ENCODE results near the gene PGBD5.

PGBD5 gene

DNA sequence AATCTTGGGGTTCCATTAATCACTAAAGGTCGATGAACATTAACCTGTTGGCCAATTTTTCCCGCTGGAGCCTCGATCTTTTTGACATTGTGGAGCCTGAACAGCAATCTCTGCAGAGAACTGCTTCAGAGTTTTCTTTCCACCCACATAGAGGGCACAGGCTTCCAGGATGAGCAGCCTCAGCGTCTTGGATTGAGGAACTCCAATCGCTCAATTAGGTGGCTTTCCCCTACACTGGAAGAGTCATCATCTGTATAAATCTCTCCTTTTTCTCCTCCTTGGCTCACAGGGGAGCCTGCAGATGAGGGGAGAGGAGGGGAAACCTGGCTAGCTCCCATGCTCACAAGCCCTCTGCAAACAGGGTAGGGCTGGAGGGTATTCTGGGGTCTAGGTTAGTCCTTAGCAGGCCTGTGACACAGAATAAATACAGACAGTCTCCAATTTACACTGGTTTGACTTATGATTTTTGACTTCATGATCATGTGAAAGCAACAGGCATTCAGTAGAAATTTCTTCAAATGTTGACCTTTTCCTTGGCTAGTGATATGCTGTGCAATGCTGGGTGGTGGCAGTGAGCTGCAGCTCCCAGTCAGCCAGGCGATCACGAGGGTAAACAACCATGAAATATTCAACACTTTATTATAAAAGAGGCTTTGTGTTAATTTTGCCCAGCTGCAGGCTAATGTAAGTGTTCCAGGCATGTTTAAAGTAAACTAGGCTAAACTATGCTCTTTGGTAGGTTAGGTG, 80.8 kb downstream of the PGBD5 start:
- no peak for DNase-seq

DNA sequence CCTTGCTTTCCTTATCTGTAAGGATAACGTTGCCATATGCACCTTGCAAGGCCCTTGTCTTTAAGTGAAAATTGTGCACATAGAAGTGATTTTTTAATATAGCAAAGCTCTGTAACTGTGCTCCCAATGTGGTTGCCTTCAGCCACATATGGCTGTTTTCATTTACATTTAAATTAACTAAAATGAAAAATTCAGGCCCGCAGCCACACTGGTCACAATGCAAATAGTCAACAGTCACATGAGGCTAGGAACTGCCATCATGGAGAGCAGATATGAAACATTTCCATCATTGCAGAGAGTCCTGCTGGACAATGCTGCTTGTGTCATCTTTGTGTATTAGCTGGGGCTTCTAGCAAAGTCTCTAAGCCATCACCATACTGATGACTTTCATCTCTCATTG, 83.4 kb downstream of the PGBD5 start:
- DNase-seq: no peak

DNA sequence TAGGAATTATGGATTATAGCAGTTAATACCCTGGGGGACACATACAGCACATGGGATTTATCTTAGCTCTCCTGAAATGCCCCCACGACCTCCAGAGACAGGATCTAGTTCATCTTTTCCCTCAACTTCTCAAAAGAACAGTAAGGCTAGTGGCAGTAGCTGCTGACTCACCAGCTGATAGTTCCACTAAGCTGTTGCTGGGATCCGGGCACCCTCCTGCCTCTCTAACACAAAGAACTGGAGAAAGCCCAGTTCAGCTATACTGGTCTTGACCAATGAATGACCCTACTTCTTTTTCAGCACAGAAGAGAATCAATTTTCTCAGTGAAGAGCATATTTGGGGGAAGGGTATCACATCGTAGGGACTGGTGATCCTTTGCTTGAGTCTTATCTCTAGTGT, 84.1 kb downstream of the PGBD5 start:
- DNase-seq: no peak

DNA sequence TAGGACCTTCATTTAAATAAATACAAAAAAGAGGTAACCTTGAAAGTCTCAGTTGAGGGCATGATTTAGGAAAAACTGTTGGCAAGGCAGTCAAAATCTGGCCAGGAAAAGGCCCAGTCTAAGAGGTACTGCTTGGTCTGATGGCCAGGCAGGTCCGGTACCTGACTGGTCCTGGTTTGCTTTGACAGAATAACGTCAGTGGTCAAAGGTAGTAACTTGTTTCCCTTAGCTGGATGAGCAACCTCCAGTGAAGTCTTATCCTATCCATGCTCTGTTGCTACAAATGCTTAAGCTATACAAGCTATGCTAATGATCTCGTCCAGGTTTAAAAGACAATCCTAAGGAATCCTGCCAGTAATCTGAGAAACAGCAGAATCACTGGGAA, 85.0 kb downstream of the PGBD5 start:
- no peak for DNase-seq

DNA sequence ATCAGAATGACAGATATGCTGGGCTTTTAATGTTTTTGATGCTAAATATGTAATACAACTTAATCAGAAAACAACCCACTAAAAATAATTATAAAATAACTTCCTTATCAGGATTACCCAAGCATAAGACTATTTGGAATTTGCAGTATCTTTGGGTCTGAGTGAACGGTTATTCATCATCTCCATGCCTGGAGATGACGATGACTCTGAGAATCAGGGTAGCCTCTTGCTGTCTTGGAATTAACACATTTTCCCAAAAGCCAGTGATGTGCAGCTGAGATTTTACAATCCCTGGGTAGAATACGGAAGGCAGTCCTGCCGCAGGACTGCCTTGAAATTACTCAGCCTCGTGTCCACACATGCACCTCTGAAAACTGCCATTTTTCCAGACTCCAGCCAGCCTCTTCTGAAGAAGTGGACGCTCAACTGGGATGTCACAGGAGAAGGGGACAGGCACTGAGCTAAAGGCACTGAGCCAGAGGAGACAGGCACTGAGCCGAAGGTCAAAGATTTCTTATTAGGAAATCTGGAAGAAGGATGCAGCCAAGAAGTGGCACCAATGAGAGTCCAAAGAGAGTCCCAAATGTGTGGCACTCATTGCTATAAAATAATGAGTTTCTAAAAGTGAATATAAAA, 85.5 kb downstream of the PGBD5 start:
- no peak for DNase-seq

DNA sequence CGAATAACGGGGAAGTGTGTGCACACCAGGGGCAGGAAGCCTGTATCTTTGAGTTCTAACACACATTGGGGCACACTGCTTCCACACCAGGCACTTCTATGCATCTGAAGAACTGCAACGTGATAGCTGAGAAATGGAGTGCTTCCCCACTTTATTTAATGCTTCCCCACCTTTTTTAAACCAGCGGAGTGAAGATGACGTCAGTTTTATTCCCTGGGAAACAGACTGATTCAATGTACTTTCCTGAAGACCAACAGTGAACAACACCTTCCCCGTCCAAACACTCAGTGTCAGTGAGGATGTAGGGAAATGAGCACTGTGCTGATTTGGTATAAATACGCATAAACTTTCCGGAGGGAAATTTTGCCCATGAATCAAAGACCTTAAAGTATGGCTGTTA, 87.1 kb downstream of the PGBD5 start:
- DNase-seq: no peak

DNA sequence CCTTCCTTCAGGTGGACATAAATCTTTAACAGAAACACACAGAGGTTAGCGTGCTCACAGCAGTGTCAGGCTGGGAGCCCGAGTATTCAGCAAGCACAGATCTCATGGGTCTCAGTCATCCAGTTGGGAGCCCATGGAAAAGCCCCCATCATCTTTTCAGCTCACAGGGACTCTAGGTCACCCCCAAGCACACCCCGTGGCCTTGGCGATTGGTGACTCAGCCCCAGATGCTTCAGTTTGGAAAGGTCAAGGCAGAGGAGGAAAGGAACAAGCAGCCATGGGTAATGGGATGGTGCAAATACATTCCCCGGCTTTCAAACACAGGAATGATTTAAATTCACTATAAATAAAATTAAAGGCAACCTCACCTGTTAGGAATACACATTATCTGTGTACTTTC, 88.9 kb downstream of the PGBD5 start:
- DNase-seq: no peak

DNA sequence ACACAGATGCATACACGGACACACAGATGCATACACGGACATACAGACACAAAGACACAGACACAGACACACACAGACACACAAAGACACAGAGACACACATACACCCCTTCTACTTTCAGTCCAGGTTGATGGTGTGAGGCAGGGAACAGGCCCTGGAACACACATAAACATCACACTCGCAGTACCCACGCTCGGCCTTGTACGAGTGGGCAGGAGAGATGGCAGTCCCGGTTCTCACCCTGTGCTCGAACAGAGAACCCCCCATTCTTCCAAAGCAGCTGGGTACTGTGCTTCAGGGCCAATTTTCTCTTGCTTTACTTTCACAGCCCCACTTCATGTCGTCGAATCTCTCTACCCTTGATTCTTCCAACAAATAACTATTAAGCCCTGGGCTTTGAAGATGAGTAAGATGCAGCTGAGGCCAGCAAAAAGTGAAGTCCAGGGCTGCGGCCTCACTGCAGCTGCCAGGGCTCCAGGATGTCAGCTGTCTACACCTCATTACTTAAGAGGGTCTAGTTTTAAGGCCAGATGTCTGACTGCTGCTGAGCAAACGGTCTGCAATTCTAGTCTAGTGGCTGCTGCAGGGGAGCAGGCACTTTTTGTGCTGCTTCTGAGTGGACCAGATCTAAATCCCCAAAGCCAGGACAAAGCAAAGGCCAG, 90.1 kb downstream of the PGBD5 start:
- no peak for DNase-seq

DNA sequence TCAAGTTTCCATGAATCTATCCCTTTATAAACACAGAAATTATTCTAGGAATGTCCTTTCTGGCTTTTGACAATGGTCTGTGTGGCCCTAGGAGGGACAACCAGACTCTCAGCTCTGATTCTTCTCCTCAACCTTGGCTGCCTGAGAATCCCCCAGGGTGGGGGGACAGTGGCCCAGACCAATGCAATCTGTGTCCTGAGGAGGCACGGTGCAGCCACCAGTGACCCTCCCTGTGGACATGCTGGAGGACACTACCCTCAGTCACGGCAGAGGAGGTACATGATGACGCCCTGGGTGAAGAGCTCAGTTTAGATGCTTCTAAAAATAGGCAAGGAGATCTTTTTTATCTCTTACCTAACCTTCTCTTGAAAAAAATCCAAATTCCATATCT, 91.7 kb downstream of the PGBD5 start:
- DNase-seq: no peak

DNA sequence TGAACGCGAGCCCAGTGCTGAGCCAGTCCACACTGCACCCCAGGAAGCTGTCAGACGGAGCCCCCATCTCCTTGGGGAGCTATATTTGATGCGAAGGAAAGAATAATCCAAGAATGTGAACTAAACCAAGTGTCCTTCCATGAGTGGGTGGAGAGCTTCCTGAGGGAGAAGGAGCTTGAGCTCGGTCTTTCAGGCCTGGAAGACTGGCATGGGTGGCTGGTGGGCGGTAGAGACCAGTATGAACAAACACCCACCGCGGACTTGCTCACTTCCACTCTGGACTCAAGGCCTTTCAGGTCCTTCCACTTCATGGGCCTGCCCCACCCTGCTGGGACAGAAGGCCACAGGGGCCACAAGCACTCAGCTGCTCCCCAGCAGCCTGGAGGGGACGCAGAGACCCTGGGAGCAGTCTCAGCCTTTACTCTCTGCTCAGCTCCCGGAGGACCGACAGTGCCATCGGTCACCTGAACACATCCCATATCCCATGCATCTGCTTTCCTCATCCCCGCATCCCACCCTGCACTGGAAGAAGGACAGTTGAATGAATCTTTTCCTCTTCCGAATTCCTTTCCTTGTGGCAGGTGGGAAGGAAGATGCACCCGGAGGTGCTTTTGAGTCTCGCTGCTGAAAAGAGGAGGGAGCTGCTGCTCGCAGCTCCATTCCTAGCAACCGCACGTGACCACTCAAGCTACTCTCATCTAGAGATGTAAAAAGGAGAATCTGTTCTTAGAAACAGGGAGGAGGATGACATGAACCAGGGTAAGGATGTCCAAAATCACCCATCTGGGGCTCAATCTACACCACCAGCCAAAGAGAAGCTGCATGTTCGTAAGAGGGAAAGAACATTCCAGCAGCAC, 92.3 kb downstream of the PGBD5 start:
- DNase-seq: no peak

DNA sequence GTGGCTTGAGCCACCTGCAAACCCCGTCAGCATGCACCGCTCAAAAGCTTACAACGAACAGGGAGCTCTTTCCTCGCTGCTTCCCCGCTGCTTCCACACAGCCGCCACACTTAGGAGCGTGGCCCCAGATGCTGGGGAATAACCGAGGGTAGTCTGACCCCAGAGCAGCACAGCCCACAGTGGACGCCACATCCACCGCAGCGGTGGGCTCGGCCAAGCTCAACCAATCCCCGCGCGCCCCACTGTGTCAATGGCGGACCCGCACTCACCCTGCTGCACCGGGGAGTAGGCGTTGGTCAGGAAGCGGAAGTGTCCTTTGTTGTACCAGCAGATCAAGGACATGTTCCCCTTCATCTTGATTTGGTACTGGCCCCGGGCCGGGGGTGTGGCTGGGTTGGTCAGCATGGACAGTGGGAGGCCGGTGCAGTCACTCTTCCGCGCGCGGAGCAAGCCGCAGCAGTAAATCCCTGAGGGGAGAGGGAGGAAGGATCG, 93.5 kb downstream of the PGBD5 start:
- DNase-seq: no peak

DNA sequence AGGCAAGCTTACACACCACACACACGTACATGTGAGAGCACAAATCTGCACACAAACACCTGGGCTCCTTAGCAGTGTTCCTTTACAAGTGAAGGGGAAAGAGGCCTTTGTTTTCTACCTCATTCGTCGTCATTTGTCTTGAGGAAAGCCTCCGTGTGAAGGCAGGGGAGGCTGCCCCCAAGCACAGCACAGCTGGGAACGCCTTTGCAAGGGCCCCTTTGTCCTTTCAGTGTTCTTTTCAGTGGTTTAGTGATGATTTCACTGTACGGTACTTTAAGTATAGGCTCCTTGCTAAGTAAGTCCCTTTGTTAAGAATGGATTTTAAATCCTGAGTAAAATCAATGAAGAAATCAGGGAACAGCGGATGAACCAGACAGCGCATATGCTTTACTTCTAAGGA, 94.1 kb downstream of the PGBD5 start:
- no peak for DNase-seq

DNA sequence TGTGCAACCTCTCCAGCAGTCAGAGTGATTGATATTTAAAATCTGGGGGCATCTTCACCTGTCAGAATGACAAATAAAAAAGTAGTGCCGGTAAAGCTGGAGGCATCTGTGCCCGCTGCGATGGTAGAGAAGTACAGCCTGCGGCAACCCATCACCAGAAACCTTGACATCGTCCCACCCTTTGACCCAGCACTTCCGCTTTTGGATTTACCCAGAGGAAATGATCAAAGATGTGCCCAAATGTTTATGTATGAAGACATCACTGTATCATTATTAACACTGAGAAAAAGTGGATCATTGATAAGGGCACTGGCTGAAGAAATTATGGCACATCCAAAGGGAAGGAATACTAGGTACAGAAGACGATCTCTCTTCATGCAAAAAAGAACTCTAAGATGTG, 96.0 kb downstream of the PGBD5 start:
- no peak for DNase-seq

DNA sequence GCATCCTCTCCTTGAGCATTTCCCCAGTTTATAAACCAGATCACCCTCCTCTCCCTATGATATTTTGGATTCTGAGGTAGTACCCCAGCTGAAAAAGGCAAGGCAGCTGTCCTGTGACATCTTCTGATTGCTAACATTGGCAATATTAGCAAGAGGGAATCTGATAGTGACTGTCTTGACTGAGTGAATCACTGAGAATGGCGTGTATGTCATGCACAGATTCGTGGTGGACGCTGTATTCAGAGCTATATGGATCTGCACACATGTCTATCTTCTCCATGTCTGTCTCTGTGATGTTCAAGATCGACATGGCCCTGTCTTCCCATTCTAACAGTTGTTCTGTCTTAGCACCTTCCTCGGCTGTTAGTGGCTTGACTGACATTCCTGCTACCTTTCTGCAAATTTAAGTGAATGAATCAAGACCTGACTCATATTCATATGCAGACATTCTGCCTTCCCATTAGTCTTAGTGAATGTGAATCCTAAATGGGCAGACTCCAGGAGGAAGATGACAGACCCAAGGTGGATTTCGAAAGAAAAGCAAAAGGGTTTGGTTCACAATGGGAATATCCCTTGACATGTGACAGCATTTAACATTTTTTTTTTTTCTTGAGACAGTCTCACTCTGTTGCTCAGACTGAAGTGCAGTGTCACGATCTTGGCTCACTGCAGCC, 97.7 kb downstream of the PGBD5 start:
- DNase-seq: no peak

DNA sequence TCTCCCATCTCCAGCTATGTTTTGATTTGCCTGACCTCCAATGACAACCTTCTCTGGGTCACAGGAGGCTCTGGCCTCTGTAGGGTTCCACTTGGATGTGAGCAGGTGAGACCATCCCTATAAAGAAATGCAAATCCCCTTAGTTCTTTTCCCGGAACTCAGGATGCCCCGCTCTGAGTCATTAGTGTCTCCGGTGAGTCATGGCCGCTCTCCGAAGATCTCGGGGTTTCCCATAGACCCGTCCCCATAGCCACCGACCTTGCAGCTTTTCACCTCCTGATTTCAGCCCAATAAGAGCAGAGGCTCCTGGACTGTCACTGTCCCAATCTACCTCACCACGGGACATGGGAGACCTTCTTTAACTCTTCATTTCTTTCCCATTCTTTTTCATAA, 98.2 kb downstream of the PGBD5 start:
- DNase-seq: peak; percentile 12 to 26

DNA sequence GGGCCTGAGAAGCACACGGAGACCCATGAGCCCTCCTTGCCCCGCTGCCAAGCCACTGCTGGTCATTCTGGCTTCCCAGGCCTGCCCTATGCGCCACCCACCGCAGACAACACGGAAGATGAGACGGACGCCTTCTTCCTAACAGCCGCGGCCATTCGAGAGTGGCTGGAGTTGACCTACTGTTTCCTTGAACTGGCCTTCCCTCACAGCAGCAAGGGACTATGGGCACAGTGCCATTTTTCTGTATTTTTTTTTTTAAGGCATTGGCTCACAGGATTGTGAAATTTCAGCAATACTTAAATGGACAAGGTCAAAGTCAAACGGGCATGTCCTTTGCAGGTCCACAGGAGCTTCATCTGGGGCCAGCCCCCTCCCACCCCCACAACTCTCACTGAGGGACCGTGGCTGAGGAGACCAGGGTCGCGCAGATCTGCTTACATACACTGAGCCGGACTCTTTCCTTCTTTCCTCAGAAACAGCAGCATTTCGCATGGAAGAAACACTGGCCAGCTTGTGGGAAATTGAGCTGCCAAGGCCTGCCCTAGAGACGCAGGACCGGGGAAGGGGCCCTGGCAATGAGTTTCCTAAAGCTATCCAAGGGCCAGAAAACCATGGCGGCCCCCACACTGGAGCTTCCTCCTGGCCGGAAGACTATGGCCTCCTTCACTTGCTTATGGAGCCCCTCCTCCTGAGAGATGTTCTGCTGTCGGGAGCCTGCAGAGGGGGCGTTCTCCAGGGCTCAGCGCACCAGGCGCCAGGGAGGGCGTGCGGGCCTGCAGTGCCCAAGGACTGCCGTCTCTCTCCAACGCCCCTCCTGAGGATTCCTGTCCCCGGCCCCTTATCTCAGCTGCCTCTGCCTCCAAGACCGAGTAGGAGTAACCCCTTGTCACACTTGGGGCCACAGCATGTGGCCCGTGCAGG, 98.9 kb downstream of the PGBD5 start:
- DNase-seq: no peak

DNA sequence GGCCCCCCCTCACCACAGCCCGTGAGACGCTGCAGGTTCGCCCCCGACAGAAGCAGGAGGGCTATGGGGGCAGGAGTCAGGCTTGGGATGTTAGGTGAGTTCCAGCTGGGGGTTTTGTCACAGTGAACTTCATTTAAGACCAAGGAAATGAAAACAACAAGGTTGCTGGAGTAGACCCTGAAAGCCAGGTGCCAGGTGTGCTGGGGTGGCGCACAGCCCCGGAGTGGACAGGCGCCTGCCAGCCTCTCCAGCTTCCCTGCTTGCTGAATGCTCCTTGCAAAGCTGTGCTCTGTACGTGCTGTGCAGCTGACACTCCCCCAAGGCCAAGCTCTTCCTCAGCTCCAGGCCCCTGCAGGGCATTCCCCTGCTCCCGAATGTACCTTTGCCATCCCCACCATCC, 102.4 kb downstream of the PGBD5 start:
- no peak for DNase-seq

DNA sequence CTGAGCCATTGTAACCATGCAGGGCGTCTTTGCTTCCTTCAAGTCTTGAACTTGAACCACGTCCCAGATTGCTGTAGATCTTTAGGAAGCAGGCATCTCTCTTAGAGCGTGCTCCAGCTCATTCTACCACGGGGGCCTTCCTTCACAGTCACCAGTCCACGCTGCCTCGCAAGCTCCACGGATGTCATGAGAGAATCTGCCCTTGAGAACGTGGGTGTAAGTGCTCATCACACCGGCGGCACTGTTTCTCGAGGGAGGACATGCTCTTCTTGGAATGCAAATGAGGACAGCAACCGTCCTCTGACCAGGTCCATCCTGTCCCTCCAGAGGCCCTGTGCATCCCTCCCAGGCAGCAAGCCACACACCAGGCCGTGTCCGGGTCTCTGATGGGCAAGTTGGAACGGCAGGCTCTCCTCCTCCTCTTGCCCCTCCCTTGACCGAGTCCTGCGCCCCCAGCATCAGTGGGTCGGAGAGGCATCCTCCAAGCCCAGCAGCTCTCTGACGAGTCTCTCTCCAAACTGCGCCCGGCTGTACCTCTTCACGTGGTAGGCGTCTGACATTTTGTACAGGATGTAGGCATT, 103.1 kb downstream of the PGBD5 start:
- no peak for DNase-seq

DNA sequence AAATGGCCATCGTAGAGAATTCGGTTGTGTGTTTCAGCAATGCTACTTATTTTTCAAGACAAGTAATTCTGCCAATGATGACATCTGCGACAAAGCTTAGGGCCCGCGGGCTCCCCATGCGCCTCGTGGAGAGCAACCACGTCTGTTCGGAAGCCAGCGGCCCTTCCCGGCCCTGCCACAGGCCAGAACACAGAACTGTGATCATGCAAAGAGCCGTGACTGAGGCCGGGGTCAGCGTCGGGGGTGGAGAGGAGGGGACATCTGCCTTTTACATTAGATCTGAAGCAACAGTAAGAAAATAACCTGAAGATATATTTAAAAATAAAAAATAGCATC, 103.7 kb downstream of the PGBD5 start:
- DNase-seq: no peak

DNA sequence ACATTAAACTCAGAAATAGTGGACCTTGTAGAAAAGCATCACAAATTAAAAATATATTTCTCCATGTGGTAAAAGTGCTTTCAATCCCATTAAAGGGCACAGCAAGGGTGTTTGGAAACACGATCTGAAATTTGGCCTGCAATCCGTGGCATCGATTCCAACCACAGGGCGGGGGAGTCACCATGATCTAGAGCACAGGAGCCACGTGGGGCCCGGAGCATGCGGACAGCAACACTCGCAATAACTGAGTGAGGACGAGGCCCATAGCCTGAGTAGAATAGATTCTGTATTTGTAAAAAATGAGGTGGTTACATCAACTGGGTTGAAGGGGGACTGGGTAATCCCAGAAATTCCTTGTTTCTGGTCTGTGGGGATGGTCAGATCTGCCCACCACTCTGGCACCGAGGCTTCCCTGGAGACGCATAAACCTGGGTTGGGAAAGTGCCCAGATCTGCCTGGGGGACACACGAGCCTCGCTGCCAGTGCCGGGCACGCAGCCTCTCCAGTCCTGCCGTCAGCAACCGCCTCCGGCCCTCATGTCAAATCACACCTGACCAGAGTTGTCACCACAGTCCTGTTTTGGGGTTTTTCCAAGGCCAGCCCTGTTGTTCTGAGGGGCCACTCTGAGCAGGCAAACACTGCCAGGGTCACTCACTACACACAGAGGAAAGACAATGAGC, 104.3 kb downstream of the PGBD5 start:
- DNase-seq: no peak

DNA sequence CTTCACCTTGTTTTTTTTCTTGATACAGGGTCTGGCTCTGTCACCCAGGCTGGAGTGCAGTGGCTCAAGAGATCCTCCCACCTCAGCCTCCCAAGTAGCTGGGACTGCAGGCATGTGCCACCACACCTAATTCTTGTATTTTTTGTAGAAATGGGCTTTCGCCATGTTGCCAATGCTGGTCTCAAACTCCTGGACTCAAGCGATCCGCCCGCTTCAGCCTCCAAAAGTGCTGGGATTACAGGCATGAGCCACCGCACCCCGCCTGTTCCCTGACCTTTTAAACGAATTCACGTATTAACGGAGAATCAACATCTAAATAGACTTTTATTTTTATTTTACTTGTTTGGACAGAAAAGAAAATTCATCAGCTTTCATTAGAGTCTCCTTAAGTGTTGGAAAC, 104.8 kb downstream of the PGBD5 start:
- no peak for DNase-seq
